Measurements from ENCODE around the gene EGR2.
"Not testable (repeated sequence)": the region's sequence is repeated elsewhere in the genome, so short reads cannot be mapped to it uniquely, and the experiment has no call there.

EGR2 gene

GRCh38 chr10:62794306-62794705 is 21.9 kb downstream of the EGR2 start:
- CTCF ChIA-PET: no interaction called here
- POLR2A ChIA-PET: no interaction called here
- TF ChIP-seq, protein P1, sequence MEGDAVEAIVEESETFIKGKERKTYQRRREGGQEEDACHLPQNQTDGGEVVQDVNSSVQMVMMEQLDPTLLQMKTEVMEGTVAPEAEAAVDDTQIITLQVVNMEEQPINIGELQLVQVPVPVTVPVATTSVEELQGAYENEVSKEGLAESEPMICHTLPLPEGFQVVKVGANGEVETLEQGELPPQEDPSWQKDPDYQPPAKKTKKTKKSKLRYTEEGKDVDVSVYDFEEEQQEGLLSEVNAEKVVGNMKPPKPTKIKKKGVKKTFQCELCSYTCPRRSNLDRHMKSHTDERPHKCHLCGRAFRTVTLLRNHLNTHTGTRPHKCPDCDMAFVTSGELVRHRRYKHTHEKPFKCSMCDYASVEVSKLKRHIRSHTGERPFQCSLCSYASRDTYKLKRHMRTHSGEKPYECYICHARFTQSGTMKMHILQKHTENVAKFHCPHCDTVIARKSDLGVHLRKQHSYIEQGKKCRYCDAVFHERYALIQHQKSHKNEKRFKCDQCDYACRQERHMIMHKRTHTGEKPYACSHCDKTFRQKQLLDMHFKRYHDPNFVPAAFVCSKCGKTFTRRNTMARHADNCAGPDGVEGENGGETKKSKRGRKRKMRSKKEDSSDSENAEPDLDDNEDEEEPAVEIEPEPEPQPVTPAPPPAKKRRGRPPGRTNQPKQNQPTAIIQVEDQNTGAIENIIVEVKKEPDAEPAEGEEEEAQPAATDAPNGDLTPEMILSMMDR (IDR thresholded peaks at IDR 0.05; ENCODE audit: control extremely low read depth, extremely low read depth, low read depth, missing control alignments): no peak
- DNase-seq (ENCODE audit: extremely low spot score): no peak

GRCh38 chr10:62792261-62792660 is 23.9 kb downstream of the EGR2 start:
- DNase-seq (ENCODE audit: extremely low spot score): no peak
- POLR2A ChIA-PET: no interaction called here
- TF ChIP-seq, protein P1 (IDR thresholded peaks at IDR 0.05; ENCODE audit: control extremely low read depth, extremely low read depth, low read depth, missing control alignments): no peak
- CTCF ChIA-PET: interaction anchor here (1.1 to 2.3 kb wide), 2 partner anchors 10 to 12 kb away, joined by 3 to 9 read pairs; no protein-coding TSS in a partner anchor

- TF ChIP-seq, protein P1 (IDR thresholded peaks at IDR 0.05; ENCODE audit: control extremely low read depth, extremely low read depth, low read depth, missing control alignments): no peak
- CTCF ChIA-PET: interaction anchor here (1.0 to 2.3 kb wide), 3 partner anchors 12 to 57 kb away, joined by 3 to 9 read pairs (median 3); no protein-coding TSS in a partner anchor
Observed at GRCh38 chr10:62790571-62790970, 25.6 kb downstream of the EGR2 start.

DNA sequence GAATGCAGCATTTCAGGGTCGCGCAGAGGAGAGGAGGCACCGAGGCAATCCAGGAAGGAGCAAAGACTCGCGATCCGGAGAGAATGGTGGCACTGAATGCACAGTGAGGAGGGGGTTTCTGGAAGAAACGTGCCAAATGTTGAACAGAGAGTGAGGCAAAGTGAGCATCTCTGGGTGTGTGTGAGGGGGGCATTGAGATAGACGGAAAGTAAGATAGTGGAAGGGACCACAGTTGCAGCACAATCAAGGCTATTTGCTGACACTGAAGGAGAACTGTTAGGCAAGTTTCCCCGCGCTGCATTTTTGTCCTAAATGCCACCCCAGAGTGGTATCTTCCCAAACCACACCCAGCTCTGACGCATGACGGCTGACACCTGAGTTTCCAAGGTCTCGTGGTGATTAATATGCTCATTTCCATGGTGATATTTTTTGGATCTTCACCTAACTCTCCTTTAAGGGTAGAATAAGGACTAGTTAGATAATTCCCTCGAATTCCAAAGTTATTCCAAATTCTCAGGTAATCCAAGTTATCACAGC is 26.1 kb downstream of the EGR2 start:
- DNase-seq (ENCODE audit: extremely low spot score): no peak
- POLR2A ChIA-PET: no interaction called here
- CTCF ChIA-PET: interaction anchor here (1.0 to 2.3 kb wide), 7 partner anchors 11 to 57 kb away, joined by 3 to 9 read pairs (median 3); no protein-coding TSS in a partner anchor
- TF ChIP-seq, protein P1 (IDR thresholded peaks at IDR 0.05; ENCODE audit: control extremely low read depth, extremely low read depth, low read depth, missing control alignments): no peak

More at GRCh38 chr10:62790571-62790970, 25.6 kb downstream of the EGR2 start:
- POLR2A ChIA-PET: no interaction called here
- DNase-seq (ENCODE audit: extremely low spot score): no peak

- no peak for DNase-seq (ENCODE audit: extremely low spot score)
- TF ChIP-seq, protein P1 (IDR thresholded peaks at IDR 0.05; ENCODE audit: control extremely low read depth, extremely low read depth, low read depth, missing control alignments): no peak
- ChIA-PET POLR2A (no interaction called here), CTCF (interaction anchor here (1.0 to 2.3 kb wide), 5 partner anchors 9 to 20 kb away, joined by 3 to 8 read pairs (median 3); no protein-coding TSS in a partner anchor)
Observed at GRCh38 chr10:62788861-62789467, 27.2 kb downstream of the EGR2 start.

- CTCF ChIA-PET: interaction anchor here (1.3 to 2.3 kb wide), 2 partner anchors 9 to 16 kb away, joined by 3 to 8 read pairs; no protein-coding TSS in a partner anchor
- DNase-seq (ENCODE audit: extremely low spot score); POLR2A ChIA-PET: not testable (repeated sequence)
Observed at GRCh38 chr10:62788285-62788684, 27.9 kb downstream of the EGR2 start.

GRCh38 chr10:62784537-62784936 is 31.6 kb downstream of the EGR2 start:
- POLR2A ChIA-PET; DNase-seq (ENCODE audit: extremely low spot score): not testable (repeated sequence)
- CTCF ChIA-PET: interaction anchor here (0.9 to 1.9 kb wide), 4 partner anchors 13 to 100 kb away, joined by 3 to 6 read pairs (median 3); no protein-coding TSS in a partner anchor

All from GM10248 (cell line).